GM12878 (cell line): Measurements from ENCODE around the gene RPL27. TPM values are rescaled to one million over a fixed set of nuclear protein-coding genes. Genes with fewer than 3 reads are reported as not detected.

Experiments
- BACH1 ChIP-seq: fragments of 450-650 bp; IDR thresholded peaks from 2 replicates; pipeline ENCODE4 v1.6.1; 2017; ENCODE audit warnings: mild to moderate bottlenecking, borderline replicate concordance
- EED ChIP-seq: sonication (generic); IDR thresholded peaks from 2 replicates; pipeline ENCODE4 v1.6.1; 2016; ENCODE audit warnings: antibody characterized with exemption, low read depth
- IKZF1 ChIP-seq: fragments of 450-650 bp; conservative IDR thresholded peaks from 2 replicates; pipeline ENCODE4 v1.6.1; 2017; ENCODE audit warnings: antibody characterized with exemption, mild to moderate bottlenecking
- KDM1A ChIP-seq: fragments of 200-600 bp; sonication (generic); IDR thresholded peaks from 2 replicates; pipeline ENCODE4 v1.6.1; 2016; ENCODE audit warnings: borderline replicate concordance
- MLLT1 ChIP-seq: fragments of 450-650 bp; IDR thresholded peaks from 2 replicates; pipeline ENCODE4 v1.6.1; 2016; ENCODE audit warnings: mild to moderate bottlenecking
- MXI1 ChIP-seq: fragments of 150-350 bp; IDR thresholded peaks from 2 replicates; pipeline ENCODE4 v1.6.1; 2011; ENCODE audit warnings: low read depth, mild to moderate bottlenecking, inconsistent platforms, low read length, improper control_type of control experiment
- MYC ChIP-seq: IDR thresholded peaks from 2 replicates; pipeline ENCODE4 v1.6.1; 2011; ENCODE audit warnings: mild to moderate bottlenecking, low read length, moderate library complexity, inconsistent platforms; ENCODE audit not compliant: insufficient read depth, insufficient replicate concordance, insufficient read length, severe bottlenecking
- NR2C1 ChIP-seq: fragments of 450-650 bp; IDR thresholded peaks from 2 replicates; pipeline ENCODE4 v1.6.1; 2017; ENCODE audit warnings: antibody characterized with exemption, mild to moderate bottlenecking, moderate library complexity
- PAX5 ChIP-seq: IDR thresholded peaks from 2 replicates; pipeline ENCODE4 v1.6.1; 2011; ENCODE audit warnings: low read depth, low read length, borderline replicate concordance
- RCOR1 ChIP-seq: conservative IDR thresholded peaks from 2 replicates; pipeline ENCODE4 v1.6.1; 2012; ENCODE audit warnings: low read depth, low read length, improper control_type of control experiment
- SIX5 ChIP-seq: IDR thresholded peaks from 2 replicates; pipeline ENCODE4 v1.6.1; 2011; ENCODE audit warnings: mild to moderate bottlenecking, low read depth, low read length, moderate library complexity; ENCODE audit not compliant: severe bottlenecking
- SMAD1 ChIP-seq: fragments of 450-650 bp; IDR thresholded peaks from 2 replicates; pipeline ENCODE4 v1.6.1; 2018; ENCODE audit warnings: mild to moderate bottlenecking, low read depth; ENCODE audit not compliant: partially characterized antibody
- SMARCA5 ChIP-seq: fragments of 450-650 bp; IDR thresholded peaks from 2 replicates; pipeline ENCODE4 v1.6.1; 2017; ENCODE audit warnings: mild to moderate bottlenecking
- SRF ChIP-seq, 2 experiments: IDR thresholded peaks; 2 replicates each; pipeline ENCODE4 v1.6.1; 2011; ENCODE audit warnings: low read depth in 2 of 2, low read length in 2 of 2, mild to moderate bottlenecking in 1 of 2, moderate library complexity in 1 of 2
- SUZ12 ChIP-seq: fragments of 200-600 bp; sonication (generic); IDR thresholded peaks from one replicate; pipeline ENCODE4 v1.6.1; 2018; ENCODE audit warnings: antibody characterized with exemption, mild to moderate bottlenecking; ENCODE audit not compliant: unreplicated experiment
- TAF1 ChIP-seq: IDR thresholded peaks from 2 replicates; pipeline ENCODE4 v1.6.1; 2011; ENCODE audit warnings: mild to moderate bottlenecking, low read depth, low read length, borderline replicate concordance
- ZBED1 ChIP-seq: IDR thresholded peaks from 2 replicates; pipeline ENCODE4 v1.6.1; 2016; ENCODE audit warnings: borderline replicate concordance
- ZNF384 ChIP-seq: IDR thresholded peaks from 2 replicates; pipeline ENCODE4 v1.6.1; 2012; ENCODE audit warnings: low read depth, mild to moderate bottlenecking, low read length, improper control_type of control experiment, borderline replicate concordance
- ZSCAN29 ChIP-seq: fragments of 450-650 bp; IDR thresholded peaks from 2 replicates; pipeline ENCODE4 v1.6.1; 2017; ENCODE audit warnings: mild to moderate bottlenecking, moderate library complexity
- polyA plus RNA-seq, 11 experiments: library from polyadenylated mRNA; depleted of rRNA in 4 of 11; unstranded in 6 of 11; stranded (reverse) in 5 of 11; fragments of >200 nt; fragmentation: Nextera tagmentation in 4 of 11; fragmentation: Illumina TruSeq in 1 of 11; extraction: Ambion mirVana in 4 of 11; extraction: Trizol in 1 of 11; gene quantifications; 1 replicate in 1 of 11; 2 replicates in 10 of 11; pipeline versions ENCODE4 v1.2.1 to v1.2.3, GENCODE V29; 2011 to 2016; ENCODE audit warnings: inconsistent platforms in 2 of 11, missing spikeins in 2 of 11, low read depth in 1 of 11
- total RNA-seq, 4 experiments: library from RNA; depleted of rRNA in 3 of 4; stranded (reverse); fragments of >200 nt in 3 of 4; fragmentation: Illumina TruSeq in 1 of 4; extraction: Trizol in 1 of 4; gene quantifications; 2 replicates each; pipeline versions ENCODE4 v1.2.1 to v1.2.3, GENCODE V29; 2013 to 2021
- TF ChIP-seq, protein P1 (sequence below): fragments of 450-650 bp; IDR thresholded peaks from 2 replicates; pipeline ENCODE4 v1.6.1; 2017; ENCODE audit warnings: mild to moderate bottlenecking, moderate library complexity
- TF ChIP-seq, protein P2 (sequence below): fragments of 450-650 bp; IDR thresholded peaks from 2 replicates; pipeline ENCODE4 v1.6.1; 2017; ENCODE audit warnings: mild to moderate bottlenecking, moderate library complexity

RPL27 gene
- total and polyA plus RNA-seq, 10 of the 15 experiments (the other 5 are each of a cell fraction or from before 2014, with no cell fraction given), result 1,748 to 6,934 (median 3,779) TPM

GRCh38 chr17:42985225-42985624 is 13.0 kb upstream of the RPL27 start (continued):
- TF ChIP-seq, protein P1, sequence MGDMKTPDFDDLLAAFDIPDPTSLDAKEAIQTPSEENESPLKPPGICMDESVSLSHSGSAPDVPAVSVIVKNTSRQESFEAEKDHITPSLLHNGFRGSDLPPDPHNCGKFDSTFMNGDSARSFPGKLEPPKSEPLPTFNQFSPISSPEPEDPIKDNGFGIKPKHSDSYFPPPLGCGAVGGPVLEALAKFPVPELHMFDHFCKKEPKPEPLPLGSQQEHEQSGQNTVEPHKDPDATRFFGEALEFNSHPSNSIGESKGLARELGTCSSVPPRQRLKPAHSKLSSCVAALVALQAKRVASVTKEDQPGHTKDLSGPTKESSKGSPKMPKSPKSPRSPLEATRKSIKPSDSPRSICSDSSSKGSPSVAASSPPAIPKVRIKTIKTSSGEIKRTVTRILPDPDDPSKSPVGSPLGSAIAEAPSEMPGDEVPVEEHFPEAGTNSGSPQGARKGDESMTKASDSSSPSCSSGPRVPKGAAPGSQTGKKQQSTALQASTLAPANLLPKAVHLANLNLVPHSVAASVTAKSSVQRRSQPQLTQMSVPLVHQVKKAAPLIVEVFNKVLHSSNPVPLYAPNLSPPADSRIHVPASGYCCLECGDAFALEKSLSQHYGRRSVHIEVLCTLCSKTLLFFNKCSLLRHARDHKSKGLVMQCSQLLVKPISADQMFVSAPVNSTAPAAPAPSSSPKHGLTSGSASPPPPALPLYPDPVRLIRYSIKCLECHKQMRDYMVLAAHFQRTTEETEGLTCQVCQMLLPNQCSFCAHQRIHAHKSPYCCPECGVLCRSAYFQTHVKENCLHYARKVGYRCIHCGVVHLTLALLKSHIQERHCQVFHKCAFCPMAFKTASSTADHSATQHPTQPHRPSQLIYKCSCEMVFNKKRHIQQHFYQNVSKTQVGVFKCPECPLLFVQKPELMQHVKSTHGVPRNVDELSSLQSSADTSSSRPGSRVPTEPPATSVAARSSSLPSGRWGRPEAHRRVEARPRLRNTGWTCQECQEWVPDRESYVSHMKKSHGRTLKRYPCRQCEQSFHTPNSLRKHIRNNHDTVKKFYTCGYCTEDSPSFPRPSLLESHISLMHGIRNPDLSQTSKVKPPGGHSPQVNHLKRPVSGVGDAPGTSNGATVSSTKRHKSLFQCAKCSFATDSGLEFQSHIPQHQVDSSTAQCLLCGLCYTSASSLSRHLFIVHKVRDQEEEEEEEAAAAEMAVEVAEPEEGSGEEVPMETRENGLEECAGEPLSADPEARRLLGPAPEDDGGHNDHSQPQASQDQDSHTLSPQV, result no peak
- TF ChIP-seq SIX5 (no peak), SRF (IDR thresholded peaks at IDR 0.05; ENCODE audit: low read depth in 2 of 2, low read length in 2 of 2) (0 out of 4 replicates have a peak, but pooled peaks of 1 of the 2 experiments have one; percentile 61), NR2C1 (no peak), MLLT1 (0 out of 2 replicates have a peak, but pooled peaks have one; percentile 39), ZBED1 (no peak), PAX5 (peak; percentile 91), SMAD1 (no peak), MYC (no peak), IKZF1 (peak; percentile 81), EED (peak; percentile 68), MXI1 (no peak), SUZ12 (no peak), TAF1 (0 out of 2 replicates have a peak, but pooled peaks have one; percentile 24), ZSCAN29 (no peak), BACH1 (peak; percentile 41; the same call in 1 of the 2 replicates), ZNF384 (peak; percentile 38; the same call in 1 of the 2 replicates), KDM1A (no peak), RCOR1 (peak; percentile 79; the same call in 1 of the 2 replicates), SMARCA5 (peak; percentile 22; the same call in 1 of the 2 replicates)
- TF ChIP-seq, protein P2, sequence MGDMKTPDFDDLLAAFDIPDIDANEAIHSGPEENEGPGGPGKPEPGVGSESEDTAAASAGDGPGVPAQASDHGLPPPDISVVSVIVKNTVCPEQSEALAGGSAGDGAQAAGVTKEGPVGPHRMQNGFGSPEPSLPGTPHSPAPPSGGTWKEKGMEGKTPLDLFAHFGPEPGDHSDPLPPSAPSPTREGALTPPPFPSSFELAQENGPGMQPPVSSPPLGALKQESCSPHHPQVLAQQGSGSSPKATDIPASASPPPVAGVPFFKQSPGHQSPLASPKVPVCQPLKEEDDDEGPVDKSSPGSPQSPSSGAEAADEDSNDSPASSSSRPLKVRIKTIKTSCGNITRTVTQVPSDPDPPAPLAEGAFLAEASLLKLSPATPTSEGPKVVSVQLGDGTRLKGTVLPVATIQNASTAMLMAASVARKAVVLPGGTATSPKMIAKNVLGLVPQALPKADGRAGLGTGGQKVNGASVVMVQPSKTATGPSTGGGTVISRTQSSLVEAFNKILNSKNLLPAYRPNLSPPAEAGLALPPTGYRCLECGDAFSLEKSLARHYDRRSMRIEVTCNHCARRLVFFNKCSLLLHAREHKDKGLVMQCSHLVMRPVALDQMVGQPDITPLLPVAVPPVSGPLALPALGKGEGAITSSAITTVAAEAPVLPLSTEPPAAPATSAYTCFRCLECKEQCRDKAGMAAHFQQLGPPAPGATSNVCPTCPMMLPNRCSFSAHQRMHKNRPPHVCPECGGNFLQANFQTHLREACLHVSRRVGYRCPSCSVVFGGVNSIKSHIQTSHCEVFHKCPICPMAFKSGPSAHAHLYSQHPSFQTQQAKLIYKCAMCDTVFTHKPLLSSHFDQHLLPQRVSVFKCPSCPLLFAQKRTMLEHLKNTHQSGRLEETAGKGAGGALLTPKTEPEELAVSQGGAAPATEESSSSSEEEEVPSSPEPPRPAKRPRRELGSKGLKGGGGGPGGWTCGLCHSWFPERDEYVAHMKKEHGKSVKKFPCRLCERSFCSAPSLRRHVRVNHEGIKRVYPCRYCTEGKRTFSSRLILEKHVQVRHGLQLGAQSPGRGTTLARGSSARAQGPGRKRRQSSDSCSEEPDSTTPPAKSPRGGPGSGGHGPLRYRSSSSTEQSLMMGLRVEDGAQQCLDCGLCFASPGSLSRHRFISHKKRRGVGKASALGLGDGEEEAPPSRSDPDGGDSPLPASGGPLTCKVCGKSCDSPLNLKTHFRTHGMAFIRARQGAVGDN, result no peak
